ENCODE measurements around the gene TEAD3.

TEAD3 gene

DNA sequence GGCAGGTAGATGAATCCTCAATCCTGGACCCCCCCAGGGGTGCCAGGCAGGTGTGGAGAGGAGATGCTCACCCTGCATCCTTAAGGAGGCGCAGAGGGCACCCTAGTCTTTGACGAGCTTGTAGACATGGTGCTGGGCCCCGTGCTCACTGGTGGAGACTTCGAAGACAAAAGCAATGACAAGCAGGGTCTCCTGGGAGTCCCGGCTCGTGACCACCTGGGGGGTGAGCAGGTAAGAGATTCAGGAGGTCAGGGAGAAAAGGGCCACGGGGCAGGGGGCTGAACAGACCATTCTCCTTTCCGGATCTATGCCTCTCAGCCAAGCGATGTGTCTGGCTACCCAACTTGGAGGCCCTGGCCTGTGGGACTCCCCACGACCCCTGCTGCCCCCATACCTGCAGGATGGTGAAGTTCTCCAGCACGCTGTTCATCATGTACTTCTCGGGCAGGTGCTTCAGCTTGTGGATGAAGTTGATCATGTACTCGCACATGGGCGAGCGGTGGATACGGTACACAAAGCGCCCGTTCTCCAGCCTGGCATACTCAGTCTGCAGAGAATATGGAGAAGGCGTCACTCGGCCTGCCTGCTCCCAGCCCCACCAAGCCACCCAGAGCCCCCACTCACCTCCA is 21.8 kb downstream of the TEAD3 start:
- Histone ChIP-seq H3K4me3 (no peak overlapping the region), H3K27ac (no peak overlapping the region)
- DNase-seq (ENCODE audit: low spot score) = no peak
- TF ChIP-seq, protein P1, sequence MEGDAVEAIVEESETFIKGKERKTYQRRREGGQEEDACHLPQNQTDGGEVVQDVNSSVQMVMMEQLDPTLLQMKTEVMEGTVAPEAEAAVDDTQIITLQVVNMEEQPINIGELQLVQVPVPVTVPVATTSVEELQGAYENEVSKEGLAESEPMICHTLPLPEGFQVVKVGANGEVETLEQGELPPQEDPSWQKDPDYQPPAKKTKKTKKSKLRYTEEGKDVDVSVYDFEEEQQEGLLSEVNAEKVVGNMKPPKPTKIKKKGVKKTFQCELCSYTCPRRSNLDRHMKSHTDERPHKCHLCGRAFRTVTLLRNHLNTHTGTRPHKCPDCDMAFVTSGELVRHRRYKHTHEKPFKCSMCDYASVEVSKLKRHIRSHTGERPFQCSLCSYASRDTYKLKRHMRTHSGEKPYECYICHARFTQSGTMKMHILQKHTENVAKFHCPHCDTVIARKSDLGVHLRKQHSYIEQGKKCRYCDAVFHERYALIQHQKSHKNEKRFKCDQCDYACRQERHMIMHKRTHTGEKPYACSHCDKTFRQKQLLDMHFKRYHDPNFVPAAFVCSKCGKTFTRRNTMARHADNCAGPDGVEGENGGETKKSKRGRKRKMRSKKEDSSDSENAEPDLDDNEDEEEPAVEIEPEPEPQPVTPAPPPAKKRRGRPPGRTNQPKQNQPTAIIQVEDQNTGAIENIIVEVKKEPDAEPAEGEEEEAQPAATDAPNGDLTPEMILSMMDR (IDR thresholded peaks at IDR 0.05) = no peak

DNA sequence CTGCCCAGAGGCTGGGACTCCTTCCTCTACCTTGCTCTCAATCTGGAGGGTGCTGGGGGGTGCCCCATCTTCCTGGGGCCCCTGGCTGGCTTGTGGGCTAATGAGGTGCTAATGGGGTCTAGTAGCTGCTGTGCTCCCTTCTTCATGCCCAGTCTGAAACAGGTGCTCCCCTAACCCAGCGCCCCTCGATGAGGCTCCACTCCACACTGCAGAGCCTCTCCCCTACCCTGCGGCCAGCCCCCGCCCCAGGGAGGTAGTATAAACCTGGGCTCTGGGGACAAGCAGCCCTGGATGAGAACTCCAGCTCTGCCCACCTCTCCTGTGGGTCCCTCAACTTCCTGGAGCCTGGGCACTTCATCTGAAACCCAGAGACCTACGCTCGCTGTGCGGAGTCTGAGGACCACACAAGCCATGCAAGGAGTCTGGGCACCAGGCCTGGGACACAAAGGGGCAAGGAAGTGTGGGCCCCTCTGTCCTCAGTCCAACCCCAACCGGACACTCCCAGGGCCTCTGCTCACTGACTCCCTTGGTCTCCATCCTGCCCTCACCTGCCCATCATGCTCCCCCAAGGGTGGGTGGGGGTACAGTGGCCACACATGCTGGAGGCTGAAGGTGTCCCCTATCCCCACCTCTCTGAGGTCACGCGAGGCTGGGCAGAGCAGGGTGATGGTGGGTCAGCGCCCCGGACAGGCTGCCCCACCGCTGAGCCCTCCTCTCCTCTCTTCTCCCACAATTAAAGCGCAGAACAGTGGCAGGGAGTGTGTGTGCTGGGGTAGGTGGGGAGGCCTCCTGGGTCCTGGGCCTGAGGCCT is 22.5 kb downstream of the TEAD3 start:
- Histone ChIP-seq H3K27ac (peak overlapping the region in 1 of 2 donors; percentile 16), H3K4me3 (no peak overlapping the region)
- no peak for DNase-seq (ENCODE audit: low spot score)
- TF ChIP-seq, protein P1 (IDR thresholded peaks at IDR 0.05) = no peak

DNA sequence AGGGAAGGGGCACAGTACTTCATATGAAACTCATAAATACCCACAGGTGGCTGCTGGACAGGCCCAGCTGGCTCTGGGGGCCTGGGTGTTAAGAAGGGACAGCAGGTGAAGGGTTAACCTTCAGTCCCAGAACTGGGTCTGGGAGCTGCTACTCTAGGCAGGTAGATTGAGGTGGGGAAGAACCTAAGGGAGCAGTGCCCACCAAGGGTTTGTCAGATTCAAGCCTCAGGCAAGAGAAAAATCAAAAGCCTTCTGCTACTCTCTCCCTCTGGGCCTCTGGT is 23.1 kb downstream of the TEAD3 start:
- peak overlapping the region in 1 of 2 donors; percentile 16 for H3K27ac ChIP-seq
- DNase-seq (ENCODE audit: low spot score) = no peak
- H3K4me3 ChIP-seq = no peak overlapping the region
- TF ChIP-seq, protein P1 (IDR thresholded peaks at IDR 0.05) = no peak

DNA sequence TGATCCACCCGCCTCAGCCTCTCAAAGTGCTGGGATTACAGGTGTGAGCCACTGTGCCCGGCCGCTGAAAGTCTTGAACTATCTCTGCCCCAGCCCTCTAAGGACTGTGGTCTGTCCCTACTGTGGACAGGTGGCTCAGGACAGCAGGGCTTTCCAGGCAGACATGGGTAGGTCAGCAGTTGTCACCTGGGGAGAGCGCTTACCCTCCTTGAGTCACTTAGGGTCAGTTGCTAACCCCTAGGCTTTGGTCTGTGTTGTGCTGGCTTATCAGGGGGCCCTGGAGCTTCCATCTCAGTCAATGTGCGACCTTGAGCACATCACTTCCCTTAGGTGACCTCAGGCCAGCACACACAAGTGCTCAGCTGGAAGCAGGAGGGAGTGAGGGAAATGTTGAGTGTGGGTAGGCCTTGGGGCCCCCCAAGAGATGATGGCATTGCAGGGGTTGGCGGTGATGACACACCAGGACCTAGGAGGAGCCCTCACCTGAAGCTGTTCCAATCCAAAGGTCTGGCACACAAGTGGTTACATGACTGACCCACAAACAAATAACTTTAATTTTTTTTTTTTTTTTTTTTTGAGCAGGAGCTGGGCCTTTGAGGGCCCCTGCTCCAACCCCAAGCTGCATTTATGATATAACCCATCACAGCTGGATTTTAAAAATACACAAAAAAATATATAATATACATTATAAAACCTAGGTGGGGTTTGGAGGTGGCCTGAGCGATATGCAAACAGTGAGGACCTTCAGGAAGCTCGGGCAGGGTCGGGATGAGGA is 23.6 kb downstream of the TEAD3 start:
- Histone ChIP-seq H3K27ac (peak overlapping the region in 1 of 2 donors; percentile 25), H3K4me3 (no peak overlapping the region)
- DNase-seq (ENCODE audit: low spot score) = no peak
- TF ChIP-seq, protein P1 (IDR thresholded peaks at IDR 0.05) = no peak

DNA sequence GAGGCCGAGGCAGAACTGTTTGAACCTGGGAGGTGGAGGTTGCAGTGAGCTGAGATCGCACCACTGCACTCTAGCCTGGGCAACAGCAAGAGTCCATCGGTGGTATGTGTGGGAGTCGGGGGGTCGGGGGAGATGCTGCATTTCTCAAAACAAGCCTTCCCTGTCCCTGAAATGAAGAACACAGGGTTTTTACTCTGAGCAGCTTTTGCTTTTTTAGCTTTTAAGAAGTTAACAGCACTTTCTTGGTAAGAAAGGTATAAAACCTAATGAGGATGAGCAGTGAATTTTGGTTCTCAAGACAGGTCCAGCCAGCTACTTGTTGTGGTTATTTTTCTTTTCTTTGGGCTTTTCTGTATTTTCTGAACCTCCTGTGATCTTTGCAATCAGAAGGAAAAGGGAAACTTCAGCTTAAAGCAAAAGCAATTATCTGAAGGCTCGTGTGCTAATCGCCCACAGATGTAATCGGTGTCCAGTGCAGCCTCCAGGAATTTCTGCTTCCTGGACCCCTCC is 25.0 kb downstream of the TEAD3 start:
- Histone ChIP-seq H3K27ac (peak overlapping the region in 1 of 2 donors; percentile 49), H3K4me3 (no peak overlapping the region)
- TF ChIP-seq, protein P1 (IDR thresholded peaks at IDR 0.05) = no peak
- DNase-seq (ENCODE audit: low spot score) = no peak

DNA sequence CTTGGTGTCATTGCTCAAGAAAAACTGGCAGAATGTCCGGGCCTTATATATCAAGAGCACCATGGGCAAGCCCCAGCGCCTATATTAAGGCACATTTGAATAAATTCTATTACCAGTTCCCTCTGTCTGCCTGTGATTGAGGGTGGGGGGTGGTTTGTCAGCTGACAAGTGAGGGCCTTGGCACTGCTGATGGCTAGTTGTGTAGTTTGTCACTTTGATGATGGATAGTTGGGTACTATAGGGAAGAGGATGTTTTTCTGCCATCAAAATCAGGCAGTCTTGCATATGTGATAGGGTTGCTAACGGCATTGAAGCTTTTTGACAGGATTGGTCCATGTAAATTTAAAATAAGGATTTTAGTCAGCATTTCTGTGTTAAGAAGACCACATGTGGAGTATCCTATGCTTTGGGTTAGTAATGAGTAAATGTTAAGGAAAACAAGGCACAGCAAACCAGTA is 26.2 kb downstream of the TEAD3 start:
- Histone ChIP-seq H3K4me3 (peak overlapping the region; percentile 88), H3K27ac (peak overlapping the region; percentile 92)
- TF ChIP-seq, protein P1 (IDR thresholded peaks at IDR 0.05) = no peak
- DNase-seq (ENCODE audit: low spot score) = no peak
